Measurements from ENCODE around the gene FRG2. TPM values are rescaled to one million over a fixed set of nuclear protein-coding genes. Genes with fewer than 3 reads are reported as not detected.
"Not testable (repeated sequence)": the region's sequence is repeated elsewhere in the genome, so short reads cannot be mapped to it uniquely, and the experiment has no call there.

Gene FRG2
- total and polyA plus RNA-seq, 2 of the 13 experiments (the other 11 are each of a cell fraction or from before 2014, with no cell fraction given), result not detected

DNA sequence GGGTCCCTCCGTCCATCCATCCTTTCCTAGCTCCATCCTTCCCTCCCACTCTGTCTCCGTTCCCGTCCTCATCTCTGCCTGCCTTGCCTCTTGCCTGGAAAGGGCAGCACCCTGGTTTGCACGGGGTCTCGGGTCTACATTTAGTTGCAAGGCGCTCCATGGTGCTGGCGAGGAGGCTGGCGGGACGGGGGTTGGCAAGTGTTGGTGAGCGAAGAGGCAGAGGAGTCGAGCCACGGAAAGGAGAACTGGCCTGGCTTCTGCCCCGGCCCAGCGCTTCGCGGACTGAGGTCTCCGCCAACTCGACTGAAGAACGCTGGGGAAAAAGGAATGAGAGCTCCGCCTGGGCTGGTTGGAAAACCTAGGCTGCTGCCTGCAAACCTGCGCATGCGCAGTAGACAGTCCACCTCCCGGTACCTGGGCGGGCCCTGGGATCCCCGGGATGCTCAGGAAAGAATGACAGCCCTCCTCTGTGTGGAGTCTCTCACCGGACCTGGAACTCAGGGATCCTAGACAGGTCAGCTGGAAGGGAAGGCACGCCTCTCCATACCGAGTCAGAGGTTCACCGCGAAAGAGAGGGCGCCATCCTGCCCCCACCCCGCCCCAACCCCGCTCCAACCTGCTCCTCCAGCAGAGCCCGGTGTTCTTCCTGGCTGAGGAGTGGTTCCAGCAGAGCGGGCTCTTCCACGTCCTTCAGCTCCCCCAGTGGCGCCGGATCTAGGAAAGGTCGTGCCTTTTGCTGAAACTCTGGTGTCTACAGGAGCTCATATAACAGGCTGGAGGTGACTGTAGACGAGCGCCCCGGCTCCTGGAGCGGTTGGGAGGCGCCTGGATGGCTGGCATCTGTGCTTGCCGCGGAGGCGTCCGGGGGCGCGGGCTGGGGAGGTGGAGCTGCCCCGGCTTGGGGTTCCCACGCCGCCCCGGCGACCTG, 6.0 kb downstream of the FRG2 start:
- ATAC-seq (peak; percentile 59), DNase-seq (ENCODE audit: low spot score) (peak; percentile 24), FAIRE-seq (no peak)
- intact Hi-C loops (cut with micrococcal nuclease; ENCODE audit: unreplicated experiment) (no loop called here), in situ Hi-C loops (cut with HindIII; ENCODE audit: extremely low pct_ligation_motif_present, low pct_unique_long_range_greater_than_20kb) (no loop called here)
- Histone ChIP-seq H3K4me1 (ENCODE audit: insufficient read depth, low read length) (no peaks in the 10 kb centered on the region), H3K9me3 (ENCODE audit: low read length) (no peaks in the 10 kb centered on the region), H3K79me2 (ENCODE audit: insufficient read depth, low read length) (no peaks in the 10 kb centered on the region), H3K27ac (ENCODE audit: extremely low read length, insufficient read depth, low read length) (no peak overlapping the region), H3K4me2 (ENCODE audit: low read depth, low read length) (0 out of 2 replicates have a peak overlapping the region, but pooled peaks have one; percentile 18), H4K20me1 (ENCODE audit: insufficient read depth, low read length) (no peaks in the 10 kb centered on the region), H3K36me3 (replicated peaks in 1 of 2; ENCODE audit: control insufficient read depth in 1 of 2, insufficient read depth in 2 of 2, low read length in 2 of 2) (no peaks in the 10 kb centered on the region), H3K27me3 (ENCODE audit: control insufficient read depth in 1 of 2, insufficient read depth in 2 of 2, low read length in 2 of 2) (peaks cover 2 to 18% of the 10 kb centered on the region in 2 experiments; a peak in 2 of 5 replicates), H3K4me3 (replicated peaks in 1 of 3; ENCODE audit: insufficient read depth in 1 of 3, low read depth in 2 of 3, low read length in 3 of 3) (no peak overlapping the region), H3K9ac (ENCODE audit: insufficient read depth, low read depth, low read length) (no peak overlapping the region), H2AFZ (ENCODE audit: low read length) (no peak overlapping the region)
- ChIA-PET POLR2A (no interaction called here), CTCF (ENCODE audit: low intra/inter-chr PET ratio, low total read pairs) (no interaction called here)
- no TSS peak for BruUV-seq (replicated peaks)
- no peak for TF ChIP-seq RBM22 (optimal IDR thresholded peaks at IDR 0.05; ENCODE audit: low read length)
- no peak for TF ChIP-seq ZNF510 (CRISPR knock-in tag; IDR thresholded peaks at IDR 0.05; ENCODE audit: low read depth)
- TF ChIP-seq, protein P1, sequence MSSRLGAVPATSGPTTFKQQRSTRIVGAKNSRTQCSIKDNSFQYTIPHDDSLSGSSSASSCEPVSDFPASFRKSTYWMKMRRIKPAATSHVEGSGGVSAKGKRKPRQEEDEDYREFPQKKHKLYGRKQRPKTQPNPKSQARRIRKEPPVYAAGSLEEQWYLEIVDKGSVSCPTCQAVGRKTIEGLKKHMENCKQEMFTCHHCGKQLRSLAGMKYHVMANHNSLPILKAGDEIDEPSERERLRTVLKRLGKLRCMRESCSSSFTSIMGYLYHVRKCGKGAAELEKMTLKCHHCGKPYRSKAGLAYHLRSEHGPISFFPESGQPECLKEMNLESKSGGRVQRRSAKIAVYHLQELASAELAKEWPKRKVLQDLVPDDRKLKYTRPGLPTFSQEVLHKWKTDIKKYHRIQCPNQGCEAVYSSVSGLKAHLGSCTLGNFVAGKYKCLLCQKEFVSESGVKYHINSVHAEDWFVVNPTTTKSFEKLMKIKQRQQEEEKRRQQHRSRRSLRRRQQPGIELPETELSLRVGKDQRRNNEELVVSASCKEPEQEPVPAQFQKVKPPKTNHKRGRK (CRISPR knock-in tag; IDR thresholded peaks at IDR 0.05), result no peak
- no peak for TF ChIP-seq PATZ1 (CRISPR knock-in tag; IDR thresholded peaks at IDR 0.05)
- no peak for TF ChIP-seq ZNF136 (CRISPR knock-in tag; IDR thresholded peaks at IDR 0.05; ENCODE audit: low read depth)
- peak; percentile 48 for TF ChIP-seq HNRNPLL (IDR thresholded peaks at IDR 0.05; ENCODE audit: low read depth, low read length, poor library complexity, severe bottlenecking)
- WGBS (ENCODE audit: low lambda C conversion rate), result 49% methylated on average over 40 of the region's 55 CpGs

DNA sequence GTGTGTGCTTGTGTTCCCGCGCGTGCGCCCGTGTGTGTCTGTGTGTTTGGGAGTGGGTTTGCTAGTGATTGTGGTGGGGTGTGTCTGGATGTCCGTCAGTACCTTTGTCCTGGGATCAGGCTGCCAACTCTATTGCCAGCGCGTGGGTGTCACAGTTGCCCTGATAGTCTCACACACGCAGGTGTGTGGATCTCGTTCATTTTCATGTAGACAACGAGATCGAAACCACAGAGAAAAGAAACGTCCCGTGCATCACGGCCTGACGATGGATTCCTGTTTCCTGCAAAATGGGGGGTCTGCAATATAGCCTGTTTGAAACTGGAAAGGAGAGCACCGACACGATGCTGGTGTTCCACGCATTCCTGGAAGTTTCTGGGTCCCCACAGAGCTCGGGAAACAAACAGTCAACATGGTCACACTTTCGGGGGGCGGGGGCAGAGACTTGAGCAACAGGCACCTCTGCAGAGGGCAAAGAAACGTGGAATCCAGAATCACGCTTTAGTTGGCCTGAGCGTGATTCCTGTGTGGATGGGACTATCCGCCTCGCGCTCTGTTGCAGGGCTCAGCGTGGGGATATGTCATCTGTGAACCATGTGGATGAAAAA, 7.1 kb downstream of the FRG2 start:
- H2AFZ ChIP-seq (ENCODE audit: low read length); H3K27ac ChIP-seq (ENCODE audit: extremely low read length, insufficient read depth, low read length); H3K79me2 ChIP-seq (ENCODE audit: insufficient read depth, low read length); intact Hi-C loops (cut with micrococcal nuclease; ENCODE audit: unreplicated experiment); H3K4me1 ChIP-seq (ENCODE audit: insufficient read depth, low read length); CTCF ChIA-PET (ENCODE audit: low intra/inter-chr PET ratio, low total read pairs); H3K4me2 ChIP-seq (ENCODE audit: low read depth, low read length); in situ Hi-C loops (cut with HindIII; ENCODE audit: extremely low pct_ligation_motif_present, low pct_unique_long_range_greater_than_20kb); ATAC-seq; H4K20me1 ChIP-seq (ENCODE audit: insufficient read depth, low read length); H3K9me3 ChIP-seq (ENCODE audit: low read length); DNase-seq (ENCODE audit: low spot score); H3K4me3 ChIP-seq (replicated peaks in 1 of 3; ENCODE audit: insufficient read depth in 1 of 3, low read depth in 2 of 3, low read length in 3 of 3); H3K36me3 ChIP-seq (replicated peaks in 1 of 2; ENCODE audit: control insufficient read depth in 1 of 2, insufficient read depth in 2 of 2, low read length in 2 of 2); H3K9ac ChIP-seq (ENCODE audit: insufficient read depth, low read depth, low read length); POLR2A ChIA-PET; BruUV-seq (replicated peaks): not testable (repeated sequence)
- H3K27me3 ChIP-seq (ENCODE audit: control insufficient read depth in 1 of 2, insufficient read depth in 2 of 2, low read length in 2 of 2), result peaks cover 4 to 26% of the 10 kb centered on the region in 2 experiments; a peak in 3 of 5 replicates
- FAIRE-seq, result peak; percentile 53
- WGBS (ENCODE audit: low lambda C conversion rate), result 48% methylated on average over 17 of the region's 29 CpGs

All from HepG2 (cell line).